Activated CD4-positive, alpha-beta T cell treated with anti-CD3 and anti-CD28 coated beads, Interleukin-2, Interleukin-6, amounts not matched to agents 100 ng/mL and 50 ng/mL, durations not matched to agents 16 hours and 8 hours (primary cell): ENCODE data around the gene SDE2.
"Not testable (repeated sequence)": the region's sequence is repeated elsewhere in the genome, so short reads cannot be mapped to it uniquely, and the experiment has no call there.

ENCODE experiments used
- DNase-seq: peaks from one replicate; pipeline ENCODE4 v3.0.0-alpha.2; 2020

The SDE2 gene

DNA sequence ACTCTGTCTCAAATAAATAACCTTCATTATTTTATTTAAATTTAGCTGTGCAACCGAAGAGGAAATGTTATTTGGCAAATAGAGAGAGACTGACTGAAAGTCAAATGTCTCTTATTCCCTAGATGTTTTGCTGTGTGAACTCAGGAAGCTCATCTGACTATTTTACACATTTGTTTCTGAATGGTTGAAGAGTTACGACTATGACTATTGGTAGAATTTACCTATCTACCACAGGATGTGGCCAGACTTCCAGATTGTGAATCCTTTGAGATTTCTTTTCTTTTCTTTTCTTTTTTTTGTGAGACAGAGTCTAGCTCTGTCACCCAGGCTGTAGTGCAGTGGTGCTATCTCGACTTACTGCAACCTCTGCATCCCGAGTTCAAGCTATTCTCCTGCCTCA lies 5.3 kb upstream of the SDE2 start:
- no peak for DNase-seq

DNA sequence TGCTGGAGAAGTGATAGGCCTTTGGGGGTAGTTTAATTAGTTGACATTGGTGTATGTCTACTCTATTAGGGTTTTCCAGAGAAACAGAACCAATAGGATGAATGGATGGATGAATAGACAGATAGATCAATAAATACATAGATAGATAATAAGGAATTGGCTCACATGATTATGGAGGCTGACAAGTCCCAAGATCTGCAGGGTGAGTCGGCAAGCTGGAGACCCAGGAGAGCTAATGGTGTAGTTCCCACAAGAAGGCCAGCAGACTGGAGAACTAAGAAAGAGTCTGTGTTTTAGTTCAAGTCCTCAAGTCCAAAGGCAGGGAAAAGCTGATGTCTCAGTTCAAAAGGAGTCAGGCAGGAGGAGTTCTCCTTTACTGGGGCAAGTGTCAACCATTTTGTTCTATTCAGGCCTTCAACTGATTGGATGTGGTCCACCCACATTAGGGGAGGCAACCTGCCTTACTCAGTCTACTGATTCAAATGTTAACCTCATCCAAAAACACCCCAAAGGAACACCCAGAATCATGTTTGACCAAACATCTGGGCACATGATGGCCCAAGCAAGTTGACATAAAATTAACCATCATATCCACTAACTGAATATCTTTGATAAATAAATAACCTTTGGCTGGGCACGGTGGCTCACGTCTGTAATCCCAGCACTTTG lies 4.5 kb upstream of the SDE2 start:
- DNase-seq: no peak

DNA sequence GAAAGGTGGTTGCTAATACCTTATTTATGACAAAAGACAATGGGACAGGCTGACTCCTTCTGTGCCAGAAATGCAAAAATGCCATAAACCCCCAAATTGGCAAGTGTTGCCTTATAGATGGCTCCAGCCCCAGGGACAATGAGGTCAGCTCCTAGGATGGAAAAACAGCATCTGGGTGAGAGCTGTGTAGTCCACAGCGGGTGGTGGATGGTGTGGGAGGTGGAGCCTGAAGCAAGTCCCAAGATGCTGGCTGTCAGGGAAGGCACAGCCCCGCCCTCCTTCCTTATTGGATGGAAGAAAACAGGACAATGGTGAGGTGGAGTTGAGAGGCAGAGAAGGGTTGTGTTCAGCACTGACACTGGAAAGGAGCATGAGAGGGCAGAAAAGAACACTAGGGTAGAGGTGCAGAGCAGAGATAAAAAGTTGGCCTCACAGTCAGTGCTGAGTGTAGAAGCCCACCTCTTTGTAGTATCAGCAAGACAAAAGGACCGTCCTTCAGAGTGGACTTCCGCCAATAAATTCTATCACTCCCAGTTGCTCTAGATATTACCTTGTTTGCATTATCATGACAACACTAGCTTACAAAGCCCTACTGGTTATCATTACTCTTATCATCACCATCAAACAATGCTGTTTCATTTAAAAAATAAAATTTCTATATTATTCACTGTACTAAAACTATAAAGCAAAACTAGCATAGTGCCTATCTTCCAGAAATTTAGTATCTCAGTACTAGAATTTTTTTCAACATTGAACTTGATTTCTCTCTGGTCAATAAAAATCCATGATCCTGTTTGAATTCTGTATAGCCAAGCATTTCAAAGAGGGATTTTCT lies 3.7 kb upstream of the SDE2 start:
- DNase-seq: no peak

DNA sequence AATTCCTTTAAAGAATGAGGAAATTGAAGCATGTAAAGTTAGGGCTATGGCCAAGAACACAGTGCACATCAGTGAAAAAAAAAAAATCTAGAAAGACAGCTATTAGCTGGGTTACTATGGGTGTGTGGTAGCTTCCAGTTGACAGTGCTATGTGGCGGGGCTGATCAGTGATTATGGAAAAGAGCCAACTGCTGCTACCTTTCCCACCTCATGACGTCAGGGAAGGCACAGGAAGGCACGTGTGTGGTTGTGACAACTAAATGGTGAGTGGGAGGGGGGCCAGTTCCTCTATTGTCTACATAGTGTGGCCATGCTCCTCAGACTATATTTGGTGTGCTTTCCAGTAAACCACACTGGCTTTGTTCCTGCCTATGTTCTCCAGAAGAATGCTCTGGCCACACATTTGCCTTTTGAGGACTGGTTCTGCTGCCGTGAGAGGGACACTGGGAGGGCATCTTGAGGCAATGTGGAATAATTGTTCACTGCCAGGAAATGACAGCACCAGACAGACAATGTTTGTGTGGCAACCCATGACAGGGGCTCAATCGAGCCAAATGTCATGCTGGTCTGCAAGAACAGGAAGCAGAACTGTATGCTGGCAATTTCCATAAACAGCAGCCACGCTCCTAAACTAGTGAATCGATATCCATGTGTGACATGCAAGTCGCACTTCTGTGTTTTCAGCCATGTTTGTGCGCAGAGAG lies 3.0 kb upstream of the SDE2 start:
- peak; percentile 34 for DNase-seq

DNA sequence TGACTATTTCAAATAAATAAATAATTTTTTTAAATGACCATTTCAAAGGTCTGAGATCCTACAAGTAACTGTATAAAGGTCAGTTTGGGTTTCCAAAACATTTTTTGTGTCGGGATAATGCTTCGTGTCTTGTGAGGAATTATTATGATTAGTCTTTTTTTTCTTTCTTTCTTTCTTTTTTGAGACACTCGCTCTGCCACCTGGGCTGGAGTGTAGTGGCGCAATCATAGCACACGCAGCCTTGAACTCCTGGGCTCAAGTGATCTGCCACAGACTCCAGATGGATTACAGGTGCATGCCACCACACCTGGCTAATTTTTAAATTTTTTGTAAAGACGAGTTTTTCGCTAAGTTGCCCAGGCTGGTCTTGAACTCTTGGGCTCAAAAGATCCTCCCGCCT lies 1.9 kb upstream of the SDE2 start:
- no peak for DNase-seq

DNA sequence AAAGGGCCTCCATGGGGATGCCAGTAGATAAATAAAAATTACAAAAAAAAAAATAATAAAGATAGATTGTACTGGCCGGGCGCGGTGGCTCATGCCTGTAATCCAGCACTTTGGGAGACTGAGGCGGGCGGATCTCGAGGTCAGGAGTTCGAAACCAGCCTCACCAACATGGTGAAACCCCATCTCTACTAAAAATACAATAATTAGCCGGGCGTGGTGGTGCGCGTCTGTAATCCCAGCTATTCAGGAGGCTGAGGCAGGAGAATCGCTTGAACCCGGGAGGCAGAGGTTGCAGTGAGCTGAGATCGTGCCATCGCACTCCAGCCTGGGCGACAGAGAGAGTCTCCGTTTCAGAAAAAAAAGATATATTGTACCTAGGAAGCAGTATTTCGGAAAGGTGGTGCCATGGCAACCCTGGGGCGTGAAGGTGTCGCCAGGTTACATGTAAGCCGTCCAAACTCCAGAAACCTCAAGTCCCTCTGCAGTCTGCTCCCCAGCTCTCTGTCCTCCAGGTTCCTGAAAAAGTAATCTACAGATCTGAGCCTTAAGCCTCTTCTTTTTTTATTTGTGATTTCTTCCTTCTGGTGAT lies 1.4 kb upstream of the SDE2 start:
- not testable (repeated sequence) for DNase-seq

DNA sequence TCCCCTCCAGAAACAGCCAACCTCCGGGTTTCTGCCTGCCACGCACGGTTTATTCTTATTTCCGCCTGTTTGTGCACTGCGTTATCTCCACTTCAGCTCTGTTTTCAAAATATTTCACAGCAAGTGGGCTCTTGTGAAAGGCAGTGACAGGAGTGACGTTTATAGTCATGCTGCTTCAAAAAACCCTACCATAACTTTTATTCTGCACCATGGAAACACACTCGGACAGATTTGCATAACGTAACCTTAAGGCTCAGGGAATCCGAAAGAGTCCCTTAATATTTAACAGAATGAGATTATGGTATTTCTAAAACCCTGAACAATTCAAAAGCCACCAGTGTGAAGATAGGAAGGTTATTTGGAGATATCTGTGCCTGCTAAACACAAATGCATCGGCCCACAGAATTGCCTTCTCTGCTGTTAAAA lies 782 bp upstream of the SDE2 start:
- peak; percentile 54 for DNase-seq

DNA sequence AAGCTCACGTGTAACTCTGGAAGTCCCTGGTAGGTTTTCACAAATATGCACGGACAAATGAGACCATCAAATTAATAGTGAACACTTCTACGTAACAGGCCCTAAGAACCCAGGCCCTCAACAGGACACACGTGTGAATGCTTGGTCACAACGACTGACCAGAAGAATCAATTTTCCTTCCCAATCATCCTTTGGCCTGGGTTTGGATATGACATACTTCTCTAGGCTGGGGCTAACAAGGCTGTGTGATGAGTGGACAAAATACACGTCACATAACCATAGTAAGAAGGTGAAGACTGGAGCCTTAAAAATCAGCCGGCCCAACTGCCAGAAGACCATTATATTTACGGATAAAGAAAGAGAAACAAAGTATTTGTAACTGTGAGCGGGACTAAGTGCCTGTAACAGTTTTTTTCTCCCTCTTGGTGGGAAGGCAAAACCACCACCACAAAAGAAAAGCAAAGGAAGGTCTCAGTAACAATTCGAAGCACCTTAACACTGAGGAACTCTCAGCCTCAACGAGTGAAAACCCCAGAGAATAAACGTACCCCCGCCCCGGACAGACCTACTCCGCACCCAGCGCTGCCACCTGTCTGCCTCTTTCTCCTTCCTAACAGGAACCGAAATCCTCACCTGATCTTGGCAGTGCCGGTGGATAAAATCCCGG lies 450 bp downstream of the SDE2 start:
- DNase-seq: no peak

DNA sequence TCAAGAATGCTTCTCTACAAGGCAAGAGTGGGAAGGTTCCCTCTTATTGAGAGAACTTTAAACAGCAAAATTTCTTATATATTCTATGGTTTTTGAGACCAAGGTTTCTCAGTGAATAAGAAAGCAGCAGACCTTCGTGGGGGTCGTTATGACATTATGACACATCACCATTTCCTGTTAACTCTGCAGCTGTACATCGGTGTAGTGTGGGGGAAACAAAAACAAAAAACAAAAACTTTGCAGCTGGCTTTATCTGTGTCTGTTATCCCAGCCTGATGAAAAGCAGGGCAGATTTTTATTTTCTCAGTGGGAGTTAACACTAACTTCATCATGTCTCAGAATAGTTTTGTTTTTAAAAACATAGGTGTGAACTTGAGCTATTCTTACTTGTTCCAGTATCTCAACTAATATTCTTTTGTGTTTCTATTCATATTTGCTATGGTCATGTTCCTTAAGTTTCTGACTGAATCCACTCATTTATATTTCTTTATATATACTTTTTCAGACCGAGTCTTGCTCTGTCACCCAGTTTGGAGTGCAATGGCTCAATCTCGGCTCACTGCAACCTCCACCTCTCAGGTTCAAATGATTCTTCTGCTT lies 2.1 kb downstream of the SDE2 start:
- DNase-seq: peak; percentile 43

DNA sequence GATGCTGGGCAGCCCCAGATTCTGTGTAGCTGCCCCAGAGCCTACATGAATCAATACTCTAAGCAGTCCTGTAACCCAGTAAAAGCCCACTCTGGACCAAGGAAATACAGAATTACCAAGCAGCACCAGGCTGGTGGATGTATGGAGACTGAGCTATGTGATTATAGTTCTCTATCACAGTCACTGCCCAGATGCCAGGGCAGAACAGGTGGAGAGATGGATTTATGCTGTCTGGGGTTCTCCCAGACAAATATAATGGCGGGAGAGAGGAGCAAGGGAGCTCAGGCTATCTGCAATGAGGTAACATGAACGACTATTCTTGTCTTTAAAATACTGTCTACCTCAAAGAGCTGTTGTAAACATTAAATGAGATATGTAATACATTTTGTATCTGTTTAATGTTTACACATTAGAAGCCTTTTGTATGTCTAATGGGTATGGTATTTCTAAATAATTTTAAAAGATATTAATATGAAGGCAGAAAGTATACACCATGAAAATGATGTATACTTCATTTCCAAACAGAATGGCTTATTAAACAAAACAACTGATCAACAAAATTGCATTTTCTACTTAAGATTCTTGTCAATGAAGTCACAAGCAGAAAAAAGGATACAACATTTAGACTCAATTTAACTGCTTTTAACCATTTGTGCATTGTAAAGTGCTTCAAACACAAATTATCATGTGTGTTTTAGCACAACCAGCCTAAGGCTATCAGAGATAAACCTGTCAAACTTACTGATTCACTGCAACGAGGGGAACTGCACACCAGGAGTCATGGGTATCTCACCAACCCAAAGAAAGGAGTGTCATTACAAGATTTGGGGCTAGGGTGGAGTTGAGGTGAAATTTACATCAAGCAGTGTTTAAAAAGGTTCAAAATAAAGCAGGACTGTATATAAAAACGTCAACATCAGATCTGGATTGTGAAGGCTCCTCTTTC lies 3.0 kb downstream of the SDE2 start:
- no peak for DNase-seq

DNA sequence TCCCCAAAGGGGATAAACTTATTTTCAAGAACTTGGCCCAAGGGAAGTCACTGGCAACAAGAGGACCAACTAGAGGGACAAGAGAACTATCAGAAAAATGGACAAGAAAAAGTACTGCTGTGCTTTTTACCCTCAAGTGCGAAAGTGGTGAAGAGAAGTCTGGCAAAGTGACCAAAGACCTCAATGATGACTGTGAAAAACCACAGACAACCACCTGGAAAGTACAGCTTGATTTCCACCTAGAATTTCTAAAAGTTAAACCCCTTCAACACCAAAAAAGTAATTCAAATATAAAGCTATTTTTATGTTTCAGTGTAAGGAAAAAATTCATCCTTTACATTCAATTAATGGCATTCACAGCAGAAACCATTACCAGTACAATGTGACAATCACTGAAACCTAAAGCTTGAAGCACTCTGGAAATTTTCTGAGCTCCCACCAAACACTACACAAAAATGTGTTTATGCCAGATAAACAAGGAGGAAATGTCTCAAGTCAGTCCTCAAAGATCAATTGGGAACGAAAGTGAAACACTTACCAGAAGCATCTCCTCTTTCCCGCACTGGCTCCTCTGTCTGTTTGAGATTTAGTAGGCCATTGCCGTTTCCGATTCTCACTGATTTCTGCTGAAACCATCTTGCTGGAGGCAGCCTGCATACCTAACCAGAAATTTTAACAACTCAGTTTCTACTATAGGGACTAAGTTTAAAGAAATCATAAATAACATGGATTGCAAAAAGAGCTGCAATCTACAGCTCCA lies 8.3 kb downstream of the SDE2 start:
- DNase-seq: peak; percentile 56

DNA sequence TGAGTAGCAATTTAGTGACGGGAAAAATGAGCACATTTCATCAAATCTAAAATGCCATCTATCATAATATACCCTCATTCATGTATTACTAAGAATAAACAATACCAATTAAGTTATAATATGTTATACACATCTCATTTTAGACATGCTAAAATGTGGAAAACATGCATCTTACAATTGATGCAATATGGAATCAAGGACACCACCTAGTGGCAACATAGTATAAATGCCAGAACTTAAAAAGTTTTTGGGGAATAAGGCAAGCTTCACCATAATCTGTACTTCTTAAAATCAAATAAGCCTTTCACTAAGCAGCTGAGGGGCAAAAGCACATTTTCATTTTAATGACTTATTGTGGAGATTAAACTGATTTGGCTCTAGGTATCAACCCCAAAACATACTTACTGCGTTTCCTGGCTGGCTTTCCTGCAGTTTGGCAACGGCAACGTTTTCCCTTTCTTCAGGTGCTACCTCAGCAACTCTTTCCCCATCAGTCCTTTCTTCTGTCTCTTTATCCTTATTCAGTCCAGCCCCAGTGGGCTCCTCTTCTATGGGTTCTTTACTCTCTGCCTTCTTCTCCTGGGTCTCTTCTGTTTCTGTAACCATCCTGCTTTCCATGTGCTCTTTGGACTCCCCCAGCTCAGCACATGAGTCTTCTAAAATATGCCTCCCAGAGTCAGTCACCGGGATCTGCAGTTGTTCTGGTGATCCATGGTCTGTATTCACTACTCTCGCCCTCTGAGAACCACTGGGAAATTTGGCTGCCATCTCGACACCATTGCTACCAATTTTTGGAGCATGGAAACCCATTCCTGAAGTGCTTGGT lies 11.4 kb downstream of the SDE2 start:
- DNase-seq: peak; percentile 49

DNA sequence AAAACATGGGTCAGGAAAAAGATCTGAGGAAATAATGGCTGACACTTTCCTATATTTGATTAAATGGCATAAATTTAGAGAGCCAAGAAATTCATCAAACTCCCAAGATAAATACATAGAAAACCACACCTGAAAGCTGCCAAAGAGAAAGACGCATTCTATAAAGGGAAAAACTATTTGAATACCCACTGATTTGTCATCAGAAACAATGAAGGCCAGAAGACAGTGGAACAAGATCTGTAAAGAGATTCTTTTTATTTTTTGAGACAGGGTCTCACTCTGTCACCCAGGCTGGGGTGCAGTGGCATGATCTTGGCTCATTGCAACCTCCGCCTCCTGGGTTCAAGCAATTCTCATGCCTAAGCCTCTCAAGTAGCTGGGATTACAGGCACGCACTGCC lies 17.4 kb downstream of the SDE2 start:
- no peak for DNase-seq

DNA sequence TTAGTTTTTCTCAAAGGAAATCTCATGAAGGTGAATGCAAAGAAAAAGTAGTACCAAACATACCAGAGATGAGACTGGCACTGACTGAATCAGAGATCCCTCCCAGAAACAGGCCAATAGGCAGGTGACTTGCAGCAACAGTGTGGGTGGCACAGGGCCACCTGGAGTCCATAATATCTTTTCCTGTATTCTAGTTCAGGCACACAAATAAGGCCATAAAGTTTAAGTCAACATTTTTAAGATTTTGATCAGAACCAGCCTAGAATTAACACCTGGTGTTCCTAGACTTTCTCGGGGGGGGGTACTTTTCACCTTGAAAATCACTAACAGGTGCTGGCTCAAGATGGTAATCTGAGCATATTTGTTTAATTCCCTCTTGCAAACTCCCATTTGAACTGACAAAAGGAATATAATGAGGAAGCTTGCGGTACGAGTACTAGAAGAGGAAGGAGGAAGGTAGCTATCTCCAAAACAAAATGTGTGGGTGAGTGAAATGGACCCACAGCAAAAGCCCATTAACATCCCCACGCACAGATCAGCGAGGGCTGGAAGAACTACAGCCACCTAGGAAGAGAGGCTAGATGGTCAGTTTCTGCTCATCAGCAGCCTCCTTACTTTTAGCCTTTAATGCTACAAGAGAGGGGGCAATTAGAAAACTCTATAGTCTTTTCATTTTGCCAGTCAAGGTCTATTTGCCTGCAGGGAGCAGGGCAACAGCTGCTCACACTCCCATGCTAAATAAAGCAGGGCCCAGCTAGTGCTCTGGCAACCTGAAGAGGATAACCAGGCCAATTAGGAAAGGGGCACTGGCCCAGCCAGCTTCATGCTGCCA lies 18.9 kb downstream of the SDE2 start:
- DNase-seq: no peak

DNA sequence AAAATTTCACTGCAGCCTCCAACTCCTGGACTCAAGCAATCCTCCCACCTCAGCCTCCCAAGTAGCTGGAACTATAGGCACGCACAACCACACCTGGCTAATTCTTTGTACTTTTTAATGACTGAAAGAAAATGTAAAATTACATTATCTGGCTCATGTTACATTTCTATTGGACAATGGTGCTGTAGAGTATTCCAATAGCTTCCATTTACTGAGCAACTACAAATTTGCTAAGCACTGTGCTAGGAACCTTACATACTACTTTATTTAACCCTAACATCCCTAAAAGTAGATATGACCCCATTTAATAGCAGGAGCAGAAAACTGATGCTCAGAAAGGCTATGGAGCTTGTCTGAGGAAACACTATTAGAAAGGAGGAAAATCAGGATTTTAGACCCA lies 19.7 kb downstream of the SDE2 start:
- DNase-seq: no peak

DNA sequence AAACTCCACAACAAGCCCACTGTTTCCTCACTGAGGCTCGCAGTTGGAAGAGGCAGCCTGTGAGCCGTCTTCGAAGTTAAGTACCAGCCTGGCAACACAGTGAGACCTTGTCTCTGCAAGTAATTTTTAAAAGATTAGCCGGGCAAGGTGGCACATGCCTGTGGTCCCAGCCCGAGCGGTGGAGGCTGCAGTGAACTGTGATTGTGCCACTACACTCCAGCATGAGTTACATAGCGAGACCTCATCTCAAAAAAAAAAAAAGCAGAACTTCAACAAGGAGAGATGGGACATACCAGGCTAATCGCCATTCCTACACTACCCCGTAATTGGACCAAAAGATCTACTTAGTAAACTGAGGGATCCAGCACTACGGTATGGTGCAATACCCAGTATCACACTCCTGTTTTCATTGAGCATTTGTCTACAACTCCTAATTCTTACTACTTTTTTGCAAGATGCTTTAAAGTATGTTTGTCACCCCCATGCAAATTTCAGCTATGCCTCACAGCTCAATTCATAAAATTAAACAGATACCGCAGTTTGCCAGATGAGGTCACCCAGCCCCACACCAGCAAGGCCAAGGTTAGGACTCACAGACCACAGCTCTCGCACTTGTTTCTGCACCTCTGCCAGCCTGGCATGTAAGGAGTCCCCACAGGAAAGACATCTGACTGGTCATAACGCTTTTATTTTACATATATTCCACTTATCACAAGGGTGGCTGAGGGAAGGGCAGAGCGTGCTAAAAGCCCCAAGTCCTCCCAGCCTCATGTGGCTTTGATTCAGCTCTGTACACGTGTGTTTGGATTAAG lies 21.0 kb downstream of the SDE2 start:
- peak; percentile 14 for DNase-seq

DNA sequence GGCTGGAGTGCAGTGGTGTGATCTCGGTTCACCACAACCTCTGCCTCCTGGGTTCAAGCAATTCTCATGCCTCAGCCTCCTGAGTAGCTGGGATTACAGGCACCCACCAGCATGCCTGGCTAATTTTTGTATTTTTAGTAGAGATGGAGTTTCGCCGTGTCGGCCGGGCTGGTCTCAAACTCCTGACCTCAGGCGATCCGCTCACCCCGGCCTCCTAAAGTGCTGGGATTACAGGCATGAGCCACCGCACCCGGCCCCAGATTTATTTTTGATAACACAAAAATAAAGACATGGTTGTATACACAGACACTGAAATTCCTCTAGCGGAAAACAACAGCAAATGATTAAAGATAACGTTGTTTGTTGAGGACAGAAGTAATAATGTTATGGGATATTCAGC lies 24.0 kb downstream of the SDE2 start:
- DNase-seq: not testable (repeated sequence)

DNA sequence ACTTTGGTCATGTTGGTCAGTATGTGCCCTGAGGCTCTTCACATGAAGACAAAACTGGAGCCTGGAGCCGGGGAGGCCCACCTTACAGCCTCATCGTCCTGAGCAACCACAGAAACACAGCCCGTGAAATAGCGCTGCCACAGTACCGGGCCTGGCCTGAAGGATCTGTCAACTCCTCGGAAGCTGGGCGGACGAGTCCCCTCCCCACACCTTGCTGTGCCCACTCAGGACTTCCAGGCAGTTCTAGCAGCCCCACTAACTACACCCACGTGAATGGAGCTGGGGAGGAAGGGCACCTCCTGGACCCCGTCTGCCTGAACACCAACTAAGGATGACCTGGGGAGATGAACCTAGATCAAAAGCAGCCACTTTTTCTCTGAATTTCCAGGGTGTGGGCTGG lies 24.7 kb downstream of the SDE2 start:
- DNase-seq: no peak
